Neural crest cell (in vitro differentiated cells): ENCODE measurements around the gene NTF4. TPM values are rescaled to one million over a fixed set of nuclear protein-coding genes. Genes with fewer than 3 reads are reported as not detected.
A peak's percentile ranks its signal among the peaks of the same experiment; 100 is the strongest.

ENCODE experiments used
- DNase-seq: peaks from one replicate; pipeline ENCODE4 v3.0.0; 2021; ENCODE audit warnings: low read depth, mixed read lengths, low spot score
- H3K27ac Mint-ChIP-seq: one replicate; pipeline ENCODE4 v1.8.0; 2021; ENCODE audit warnings: mild to moderate bottlenecking, mixed read lengths; ENCODE audit not compliant: unreplicated experiment
- H3K27me3 Mint-ChIP-seq: 2 replicates; pipeline ENCODE4 v1.8.0; 2021; ENCODE audit warnings: low read depth, mild to moderate bottlenecking, mixed read lengths
- H3K36me3 Mint-ChIP-seq: 2 replicates; pipeline ENCODE4 v1.8.0; 2021; ENCODE audit warnings: low read depth, mild to moderate bottlenecking, mixed read lengths
- H3K4me1 Mint-ChIP-seq: 2 replicates; pipeline ENCODE4 v1.8.0; 2021; ENCODE audit warnings: mixed read lengths
- H3K4me3 Mint-ChIP-seq: one replicate; pipeline ENCODE4 v1.8.0; 2021; ENCODE audit warnings: mild to moderate bottlenecking, mixed read lengths
- H3K9me3 Mint-ChIP-seq: 2 replicates; pipeline ENCODE4 v1.8.0; 2021; ENCODE audit warnings: mixed read lengths
- CTCF ChIP-seq: fragments of 200-600 bp; sonication (generic); conservative IDR thresholded peaks from 2 replicates; pipeline ENCODE4 v1.5.0; 2021; ENCODE audit warnings: antibody characterized with exemption, mild to moderate bottlenecking
- total RNA-seq: library from RNA; stranded (reverse); gene quantifications from 2 replicates; pipeline ENCODE4 v1.2.1, GENCODE V29; 2021

The NTF4 gene
- total RNA-seq, 1 donor from 2014 or later = not detected

GRCh38 chr19:49017666-49018351 is 46.8 kb downstream of the NTF4 start:
- H3K4me3 Mint-ChIP-seq = no peak overlapping the region
- no peak overlapping the region for H3K27ac Mint-ChIP-seq

GRCh38 chr19:49017041-49017665 is 47.5 kb downstream of the NTF4 start, which contains the start of gene LHB:
LHB (minus strand) TSS chr19:49017091; CDS start chr19:49017081, 10 bp downstream.
- Mint-ChIP-seq H3K4me1 (peaks cover 11% of the 10 kb centered on the region), H3K4me3 (no peak within 1 kb of the TSS), H3K36me3 (peaks cover 7% of the 10 kb centered on the region), H3K27me3 (peaks cover 55% of the 10 kb centered on the region), H3K9me3 (no peaks in the 10 kb centered on the region), H3K27ac (no peak within 1 kb of the TSS)
- TF ChIP-seq CTCF = no peak
- DNase-seq = no peak

More at GRCh38 chr19:49017666-49018351, 46.8 kb downstream of the NTF4 start:
- peaks cover 11% of the 10 kb centered on the region for H3K4me1 Mint-ChIP-seq
- TF ChIP-seq CTCF = peak; percentile 62
- DNase-seq = peak; percentile 49
- H3K36me3 Mint-ChIP-seq = peaks cover 7% of the 10 kb centered on the region
- H3K9me3 Mint-ChIP-seq = no peaks in the 10 kb centered on the region
- peaks cover 60% of the 10 kb centered on the region for H3K27me3 Mint-ChIP-seq

GRCh38 chr19:49016067-49016839 is 48.4 kb downstream of the NTF4 start:
- no peak for TF ChIP-seq CTCF
- Mint-ChIP-seq H3K4me3 (no peak overlapping the region), H3K9me3 (no peaks in the 10 kb centered on the region), H3K4me1 (peaks cover 9% of the 10 kb centered on the region), H3K27ac (no peak overlapping the region), H3K36me3 (peaks cover 7% of the 10 kb centered on the region), H3K27me3 (peaks cover 47% of the 10 kb centered on the region)
- no peak for DNase-seq

GRCh38 chr19:49014870-49015255 is 49.8 kb downstream of the NTF4 start:
- H3K4me1 Mint-ChIP-seq = peaks cover 4% of the 10 kb centered on the region
- no peak for TF ChIP-seq CTCF
- no peak overlapping the region for H3K27ac Mint-ChIP-seq
- H3K36me3 Mint-ChIP-seq = peaks cover 10% of the 10 kb centered on the region
- H3K9me3 Mint-ChIP-seq = no peaks in the 10 kb centered on the region
- DNase-seq = no peak
- H3K27me3 Mint-ChIP-seq = peaks cover 33% of the 10 kb centered on the region
- H3K4me3 Mint-ChIP-seq = no peak overlapping the region

GRCh38 chr19:49014123-49014869 is 50.3 kb downstream of the NTF4 start:
- no peaks in the 10 kb centered on the region for H3K9me3 Mint-ChIP-seq
- peak overlapping the region; percentile 20 for H3K27ac Mint-ChIP-seq
- H3K36me3 Mint-ChIP-seq = peaks cover 10% of the 10 kb centered on the region

More at GRCh38 chr19:49014123-49014869, 50.3 kb downstream of the NTF4 start:
- Mint-ChIP-seq H3K4me3 (no peak overlapping the region), H3K4me1 (peaks cover 4% of the 10 kb centered on the region), H3K27me3 (peaks cover 27% of the 10 kb centered on the region)
- no peak for DNase-seq
- no peak for TF ChIP-seq CTCF
